ENCODE measurements around the gene TWSG1. TPM values are rescaled to one million over a fixed set of nuclear protein-coding genes. Genes with fewer than 3 reads are reported as not detected.
"Not testable (repeated sequence)": the region's sequence is repeated elsewhere in the genome, so short reads cannot be mapped to it uniquely, and the experiment has no call there.

The TWSG1 gene
- total RNA-seq, 1 experiment from 2014 or later, result 50.7 TPM

DNA sequence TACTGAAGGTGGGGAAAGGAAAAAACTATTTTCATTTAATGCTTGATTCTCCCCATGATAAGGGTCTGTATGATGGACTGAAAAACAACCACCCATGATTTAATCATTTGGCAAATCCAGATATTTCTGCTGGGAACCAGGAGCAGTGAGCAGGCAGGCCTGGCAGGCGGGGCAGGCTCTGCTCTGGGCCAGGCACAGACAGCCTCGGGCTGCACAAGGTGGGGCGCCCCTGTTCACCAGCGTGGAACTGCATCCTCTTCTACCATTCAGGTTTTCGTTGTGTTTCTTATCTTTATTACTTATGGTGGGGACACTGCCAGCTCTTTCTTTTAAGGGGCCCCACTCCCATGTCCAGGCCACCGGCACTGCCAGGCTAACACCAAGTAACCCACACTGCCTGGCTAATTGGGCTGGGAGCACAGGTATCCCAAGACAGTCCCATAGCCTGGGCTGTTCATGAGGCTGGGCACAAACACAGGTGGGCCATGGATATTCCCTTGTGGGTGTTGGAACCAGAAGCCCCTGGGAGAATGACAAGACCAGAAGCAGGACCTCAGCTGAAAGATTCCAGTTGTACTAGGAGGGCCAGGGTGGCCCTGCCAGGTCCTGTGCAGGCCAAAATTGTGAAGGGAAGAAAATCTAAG is 83.6 kb downstream of the TWSG1 start:
- no peak for DNase-seq (ENCODE audit: low spot score)
- in situ Hi-C loops (cut with HindIII; ENCODE audit: low sequenced_read_pairs), result no loop called here

DNA sequence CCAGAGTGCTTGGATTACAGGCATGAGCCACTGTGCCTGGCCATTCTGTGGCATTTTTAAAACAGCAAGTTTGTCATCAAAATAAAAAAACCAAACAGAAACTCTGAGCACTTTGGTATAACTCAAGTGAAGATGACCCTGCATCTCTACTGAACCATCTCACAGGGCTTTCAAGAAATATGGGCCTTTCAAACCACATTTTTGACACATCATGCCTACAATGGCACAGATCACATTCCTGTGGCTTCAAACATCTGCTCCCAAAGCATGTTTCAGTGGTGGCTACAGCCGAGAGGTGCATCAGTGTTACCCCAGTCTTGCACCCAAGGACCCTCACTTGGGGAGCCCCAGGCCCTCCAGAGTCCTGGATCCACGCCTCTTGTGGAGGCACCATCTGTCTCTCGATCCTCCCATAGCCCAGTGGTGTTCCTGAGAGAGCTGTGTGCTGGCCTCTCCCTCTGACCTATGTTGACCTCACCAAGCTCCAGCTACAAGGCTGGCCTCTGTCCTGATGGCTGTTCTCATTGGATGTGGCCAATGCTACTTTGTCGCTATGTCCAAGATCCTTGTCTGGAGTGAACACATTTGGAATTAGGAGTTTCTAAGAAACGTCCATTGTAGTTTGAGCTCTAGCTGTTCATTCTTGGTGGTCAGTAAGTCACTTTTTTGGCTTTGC is 85.5 kb downstream of the TWSG1 start:
- in situ Hi-C loops (cut with HindIII; ENCODE audit: low sequenced_read_pairs), result no loop called here
- DNase-seq (ENCODE audit: low spot score), result no peak

- no peak for DNase-seq (ENCODE audit: low spot score)
- in situ Hi-C loops (cut with HindIII; ENCODE audit: low sequenced_read_pairs), result no loop called here
Observed at GRCh38 chr18:9421096-9421900, 86.7 kb downstream of the TWSG1 start.

DNA sequence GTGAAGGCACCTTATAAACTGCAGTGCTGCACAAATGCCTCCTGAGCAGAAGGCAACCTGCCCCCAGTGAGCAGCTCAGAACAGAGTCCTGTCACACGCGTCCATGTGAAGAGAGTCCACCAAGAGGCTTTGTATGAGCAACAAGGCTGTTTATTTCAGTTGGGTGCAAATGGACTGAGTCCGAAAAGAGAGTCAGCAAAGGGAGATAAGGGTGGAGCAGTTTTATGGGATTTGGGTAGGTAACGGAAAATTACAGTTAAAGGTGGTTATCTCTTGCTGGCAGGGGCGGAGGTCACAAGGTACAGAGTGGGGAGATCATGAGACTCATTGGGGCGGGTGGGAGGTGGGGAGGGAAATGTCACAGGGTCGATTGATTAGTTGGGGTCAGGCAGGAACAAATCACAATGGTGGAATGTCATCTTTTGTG is 87.3 kb downstream of the TWSG1 start:
- in situ Hi-C loops (cut with HindIII; ENCODE audit: low sequenced_read_pairs), result no loop called here
- no peak for DNase-seq (ENCODE audit: low spot score)

GRCh38 chr18:9422816-9423519 is 88.4 kb downstream of the TWSG1 start:
- in situ Hi-C loops (cut with HindIII; ENCODE audit: low sequenced_read_pairs), result no loop called here
- no peak for DNase-seq (ENCODE audit: low spot score)

DNA sequence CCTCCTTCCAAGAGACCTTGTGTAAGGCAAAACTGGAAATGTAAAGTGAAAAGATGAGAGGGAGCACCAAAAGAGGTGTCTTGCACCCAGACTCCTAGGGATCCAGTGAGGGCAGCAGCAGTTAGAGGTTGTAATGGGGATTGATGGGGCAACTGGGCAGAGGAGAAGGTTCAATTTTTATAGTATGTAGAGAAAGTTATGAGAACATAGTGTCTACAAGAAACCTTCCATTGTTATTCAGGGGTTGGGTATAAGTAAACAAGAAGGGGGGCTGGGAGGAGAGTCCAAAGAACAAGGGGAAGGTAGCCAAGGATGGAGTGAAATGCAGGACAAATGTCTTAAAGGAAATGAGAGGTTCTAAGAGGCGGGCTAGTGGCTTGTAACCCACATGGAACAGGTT is 89.1 kb downstream of the TWSG1 start:
- in situ Hi-C loops (cut with HindIII; ENCODE audit: low sequenced_read_pairs); DNase-seq (ENCODE audit: low spot score): not testable (repeated sequence)

DNA sequence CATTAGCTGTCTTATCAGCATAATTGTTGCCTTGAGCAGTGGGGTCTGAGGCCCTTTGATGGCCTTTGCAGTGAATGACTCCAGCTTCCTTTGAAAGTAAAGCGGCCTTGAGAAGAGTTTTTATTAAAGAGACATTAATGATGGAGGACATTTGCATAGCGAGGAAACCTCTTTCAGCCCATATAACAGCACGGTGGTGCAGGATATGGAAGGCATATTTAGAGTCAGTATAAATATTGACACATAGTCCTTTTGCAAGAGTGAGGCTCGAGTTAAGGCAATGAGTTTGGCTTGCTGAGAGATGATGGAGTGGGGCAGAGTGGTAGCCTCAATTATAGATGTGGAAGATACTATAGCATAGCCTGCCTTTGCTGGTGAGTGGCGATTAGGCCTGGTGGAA is 89.7 kb downstream of the TWSG1 start:
- DNase-seq (ENCODE audit: low spot score); in situ Hi-C loops (cut with HindIII; ENCODE audit: low sequenced_read_pairs): not testable (repeated sequence)

DNA sequence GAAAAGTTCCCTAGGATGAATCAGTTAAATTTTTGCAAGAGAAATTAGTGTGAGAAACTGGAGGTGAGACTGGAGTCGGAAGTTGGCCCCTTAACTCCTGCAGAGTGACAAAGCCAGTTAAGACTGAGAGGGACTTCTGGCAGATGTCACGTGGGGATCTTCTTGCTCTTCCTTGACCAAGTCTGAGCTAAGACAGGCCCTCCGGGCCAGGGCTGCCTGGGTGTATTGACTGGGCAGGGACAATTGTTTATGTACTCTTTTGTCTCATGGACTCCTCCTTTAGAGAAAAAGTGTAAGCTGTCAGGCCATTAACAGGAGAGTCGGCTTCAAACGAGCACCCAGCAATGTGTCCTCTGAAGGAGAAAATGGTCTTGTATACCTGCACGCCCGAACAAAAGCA is 92.2 kb downstream of the TWSG1 start:
- in situ Hi-C loops (cut with HindIII; ENCODE audit: low sequenced_read_pairs), result no loop called here

DNA sequence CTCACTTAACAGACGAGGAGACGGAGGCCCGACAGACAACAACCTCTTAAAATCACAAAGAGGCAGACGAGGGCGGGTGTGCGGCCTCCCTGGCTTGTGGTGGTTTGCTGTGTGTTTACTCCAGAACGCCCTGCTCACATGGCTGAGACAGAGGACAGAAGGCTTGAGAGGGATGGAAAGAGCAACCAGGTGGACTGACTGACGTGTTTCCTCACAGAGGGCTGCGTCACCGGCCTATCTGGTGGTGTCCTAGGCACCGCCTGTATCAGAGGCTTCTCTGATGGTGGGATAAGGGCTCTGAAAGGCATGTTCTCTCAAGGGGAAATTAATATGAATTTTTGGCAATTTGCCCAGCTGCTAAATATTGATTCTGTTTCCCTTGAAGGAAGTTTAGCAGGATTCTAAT is 93.7 kb downstream of the TWSG1 start:
- in situ Hi-C loops (cut with HindIII; ENCODE audit: low sequenced_read_pairs), result no loop called here
- no peak for DNase-seq (ENCODE audit: low spot score)

More for the DNA sequence above, 92.2 kb downstream of the TWSG1 start:
- no peak for DNase-seq (ENCODE audit: low spot score)

DNA sequence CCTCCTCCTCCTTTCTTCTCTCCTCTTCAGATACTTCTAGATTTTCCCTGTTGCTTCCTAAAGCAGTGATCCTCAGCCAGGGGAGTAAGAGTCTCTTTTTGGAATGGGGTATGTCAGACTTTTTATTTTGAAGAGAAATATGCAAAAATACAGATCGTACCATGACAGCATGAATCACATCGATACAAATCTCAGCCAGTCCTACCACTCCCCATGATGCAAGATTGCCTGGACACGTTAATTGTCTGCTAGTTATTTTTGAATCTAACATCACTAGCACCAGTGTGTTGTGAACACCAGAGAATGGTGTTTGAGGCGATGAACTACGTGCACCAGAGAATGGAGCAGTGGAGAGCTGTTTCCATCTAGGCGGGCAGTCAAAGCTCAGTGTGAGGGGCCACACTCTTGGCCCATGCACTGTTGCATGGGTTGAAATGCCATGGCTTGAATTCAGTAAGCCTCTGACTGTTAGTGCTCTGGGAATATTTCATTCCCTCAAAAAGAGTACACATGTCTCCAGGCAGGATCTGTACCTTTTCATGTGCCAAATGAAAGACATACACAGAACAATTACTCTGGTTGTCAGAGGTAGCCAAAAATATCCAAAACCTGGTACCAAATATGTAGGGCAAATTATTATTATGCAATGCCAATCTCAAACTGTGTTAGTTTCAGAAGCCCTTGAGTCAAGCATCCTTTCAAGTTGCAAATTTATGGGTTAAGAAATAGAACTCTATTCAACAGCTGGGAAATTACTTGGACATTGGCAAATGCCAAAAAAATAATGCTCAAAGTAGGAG is 94.5 kb downstream of the TWSG1 start:
- in situ Hi-C loops (cut with HindIII; ENCODE audit: low sequenced_read_pairs), result no loop called here
- DNase-seq (ENCODE audit: low spot score), result peak; percentile 94

DNA sequence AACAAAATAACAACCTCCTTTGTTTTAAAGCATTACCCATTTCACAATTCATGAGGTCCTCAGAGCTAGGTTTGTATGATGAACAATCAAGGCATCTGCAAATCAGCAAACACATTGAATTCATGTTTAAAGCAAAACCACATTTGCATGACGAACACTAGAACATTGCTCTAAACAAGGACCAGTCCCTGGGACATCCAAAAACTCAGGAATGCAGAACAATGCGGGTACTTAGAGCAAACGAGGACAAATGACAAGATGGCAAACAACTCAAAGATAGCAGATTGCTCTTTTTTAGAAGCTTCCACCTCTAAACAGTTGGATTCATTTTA is 95.1 kb downstream of the TWSG1 start:
- DNase-seq (ENCODE audit: low spot score), result no peak
- in situ Hi-C loops (cut with HindIII; ENCODE audit: low sequenced_read_pairs), result no loop called here

GRCh38 chr18:9430315-9430714 is 95.7 kb downstream of the TWSG1 start:
- in situ Hi-C loops (cut with HindIII; ENCODE audit: low sequenced_read_pairs); DNase-seq (ENCODE audit: low spot score): not testable (repeated sequence)

DNA sequence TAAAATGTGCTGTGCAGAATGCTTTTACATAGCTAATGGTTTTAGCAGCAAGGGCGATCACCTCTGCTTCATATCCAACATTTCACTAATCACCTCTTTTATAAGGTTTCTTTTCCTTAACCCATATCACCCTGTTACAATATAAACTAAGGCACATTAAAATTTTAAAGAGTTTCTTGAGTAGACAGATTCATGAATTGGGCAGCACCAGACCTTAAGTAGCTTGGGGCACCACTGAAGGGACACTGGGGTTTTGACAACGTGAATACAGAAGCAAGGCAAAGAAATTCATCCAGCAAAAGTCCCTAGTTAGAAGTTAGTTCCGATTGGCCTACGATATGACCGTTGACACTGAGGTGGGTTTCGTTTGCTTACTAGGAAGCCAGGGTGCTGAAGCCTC is 96.7 kb downstream of the TWSG1 start:
- in situ Hi-C loops (cut with HindIII; ENCODE audit: low sequenced_read_pairs), result no loop called here

GRCh38 chr18:9433122-9433521 is 98.5 kb downstream of the TWSG1 start:
- DNase-seq (ENCODE audit: low spot score); in situ Hi-C loops (cut with HindIII; ENCODE audit: low sequenced_read_pairs): not testable (repeated sequence)

More for the DNA sequence above, 96.7 kb downstream of the TWSG1 start:
- DNase-seq (ENCODE audit: low spot score), result no peak

DNA sequence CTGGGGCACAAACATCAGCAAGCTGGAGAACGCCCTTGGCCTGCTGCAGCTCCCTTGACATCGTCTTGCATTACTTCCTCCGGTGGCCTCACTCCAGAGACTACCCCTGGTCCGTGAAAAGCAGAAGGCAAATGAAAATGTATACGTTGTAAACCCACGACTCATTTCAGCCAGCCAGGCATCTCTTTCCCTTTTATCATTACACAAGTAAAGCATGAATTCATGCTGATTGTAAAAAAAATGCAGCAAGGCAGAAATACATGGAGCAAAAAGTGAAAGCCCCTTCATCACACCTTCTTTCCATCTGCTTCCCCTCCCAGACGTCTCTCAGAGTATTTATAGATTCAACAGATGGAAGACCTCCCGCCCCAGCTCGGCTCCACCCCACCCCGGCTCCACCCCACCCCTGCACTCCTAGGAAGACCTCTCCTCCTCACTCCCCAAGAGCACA is 99.1 kb downstream of the TWSG1 start:
- peak; percentile 49 for DNase-seq (ENCODE audit: low spot score)
- in situ Hi-C loops (cut with HindIII; ENCODE audit: low sequenced_read_pairs), result no loop called here

- no peak for DNase-seq (ENCODE audit: low spot score)
- in situ Hi-C loops (cut with HindIII; ENCODE audit: low sequenced_read_pairs), result no loop called here
Observed at GRCh38 chr18:9434122-9434701, 99.6 kb downstream of the TWSG1 start.

DNA sequence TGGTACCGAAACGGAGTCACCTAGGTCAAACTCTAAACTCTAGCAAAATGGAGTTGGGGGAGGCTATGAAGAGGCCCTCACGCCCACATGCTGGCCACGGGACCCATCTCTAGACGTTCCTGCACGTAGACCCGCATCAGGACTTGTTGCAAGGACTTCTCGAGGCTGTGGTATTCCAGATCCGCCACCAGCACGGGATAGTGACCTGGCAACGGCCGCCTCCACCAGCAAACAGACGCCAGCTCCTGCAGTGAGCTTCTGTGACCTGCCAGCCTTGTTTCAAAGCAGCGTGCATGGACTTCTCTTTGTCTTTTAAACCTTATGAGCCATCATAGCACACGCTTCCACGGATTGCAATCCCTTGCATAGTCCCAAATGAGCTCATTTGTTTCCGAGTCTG is 100.5 kb downstream of the TWSG1 start:
- in situ Hi-C loops (cut with HindIII; ENCODE audit: low sequenced_read_pairs), result no loop called here
- DNase-seq (ENCODE audit: low spot score), result peak; percentile 93

GRCh38 chr18:9436206-9436929 is 101.8 kb downstream of the TWSG1 start:
- no peak for DNase-seq (ENCODE audit: low spot score)
- in situ Hi-C loops (cut with HindIII; ENCODE audit: low sequenced_read_pairs), result no loop called here
